A549 (cell line): Measurements from ENCODE around the gene CCL20. TPM values are rescaled to one million over a fixed set of nuclear protein-coding genes. Genes with fewer than 3 reads are reported as not detected.

Source experiments
- ATAC-seq, 2 experiments: fragments of 200-7000 bp in 1 of 2; fragments of >200 bp in 1 of 2; cut with Nextera tagmentation in 1 of 2; cut with Tn5 transposase in 1 of 2; 3 replicates each; pipeline versions ENCODE4 v1.8.0 to v1.9.1; 2018 to 2020; ENCODE audit warnings: mild to moderate bottlenecking in 1 of 2, moderate library complexity in 1 of 2
- CTCF ChIA-PET: fragments of 300-600 bp; sonication (Branson Sonifier 250); formaldehyde crosslinking; extraction: SDS; loops from one replicate; lab custom pipeline; 2021; ENCODE audit warnings: antibody characterized with exemption, inconsistent platforms; lab: Yijun Ruan, JAX
- POLR2A ChIA-PET: fragments of 350-600 bp; formaldehyde crosslinking; extraction: SDS; loops from one replicate; lab custom pipeline; 2021; ENCODE audit warnings: antibody characterized with exemption, inconsistent platforms; lab: Yijun Ruan, JAX
- DNase-seq, 2 experiments: peaks; one replicate each; pipeline versions ENCODE4 v3.0.0 to v3.0.0-alpha.2; 2011 to 2016; ENCODE audit warnings: low read depth in 1 of 2, low spot score in 1 of 2
- FAIRE-seq: peaks from 2 replicates; lab custom pipeline; 2011; peaks lifted over from hg19 to GRCh38; lab: Jason Lieb, UNC
- H3K27ac ChIP-seq, 2 experiments: fragments of >200 bp; sonication (Bioruptor Twin); formaldehyde crosslinking; 3 replicates each; pipeline ENCODE4 v1.5.1; 2016 to 2017
- H3K4me1 ChIP-seq: fragments of >200 bp; sonication (Bioruptor Twin); formaldehyde crosslinking; 3 replicates; pipeline ENCODE4 v1.6.1; 2016
- H3K4me2 ChIP-seq: fragments of >200 bp; sonication (Bioruptor Twin); formaldehyde crosslinking; 3 replicates; pipeline ENCODE4 v1.6.1; 2016
- H3K4me3 ChIP-seq: fragments of >200 bp; sonication (Bioruptor Twin); formaldehyde crosslinking; 3 replicates; pipeline ENCODE4 v1.5.1; 2016
- H3K9me3 ChIP-seq: fragments of >200 bp; sonication (Bioruptor Twin); formaldehyde crosslinking; 3 replicates; pipeline ENCODE4 v1.6.1; 2016
- BCL3 ChIP-seq: fragments of >200 bp; sonication (Bioruptor Twin); formaldehyde crosslinking; IDR thresholded peaks from 3 replicates; pipeline ENCODE4 v1.6.1; 2016
- BHLHE40 ChIP-seq: IDR thresholded peaks from 2 replicates; pipeline ENCODE4 v1.6.1; 2012; ENCODE audit warnings: low read depth, low read length, inconsistent platforms
- CBX8 ChIP-seq: fragments of 200-600 bp; sonication (generic); IDR thresholded peaks from 2 replicates; pipeline ENCODE4 v1.6.1; 2016
- CEBPB ChIP-seq, 2 experiments: fragments of >200 bp in 1 of 2; sonication (Bioruptor Twin) in 1 of 2; formaldehyde crosslinking in 1 of 2; IDR thresholded peaks; 2 replicates each; pipeline ENCODE4 v1.6.1; 2012 to 2016
- CTCF ChIP-seq: fragments of >200 bp; sonication (Bioruptor Twin); formaldehyde crosslinking; IDR thresholded peaks from 3 replicates; pipeline ENCODE4 v1.5.1; 2016
- E2F6 ChIP-seq: IDR thresholded peaks from 2 replicates; pipeline ENCODE4 v1.6.1; 2012; ENCODE audit warnings: low read depth, borderline replicate concordance
- EP300 ChIP-seq, 2 experiments: fragments of >200 bp; sonication (Bioruptor Twin); formaldehyde crosslinking; IDR thresholded peaks; 2 replicates in 1 of 2; 3 replicates in 1 of 2; pipeline ENCODE4 v1.6.1; 2016 to 2017
- ESRRA ChIP-seq: fragments of 150-350 bp; IDR thresholded peaks from 2 replicates; pipeline ENCODE4 v1.6.1; 2014; ENCODE audit warnings: mild to moderate bottlenecking, low read length, borderline replicate concordance
- FOSL2 ChIP-seq, 2 experiments: fragments of 450-650 bp in 1 of 2; fragments of >200 bp in 1 of 2; sonication (Bioruptor Twin) in 1 of 2; formaldehyde crosslinking; IDR thresholded peaks; 2 replicates each; pipeline versions ENCODE4 v1.5.0 to v1.6.1; 2016 to 2020; ENCODE audit warnings: mild to moderate bottlenecking in 1 of 2, moderate library complexity in 1 of 2
- FOXS1 ChIP-seq: fragments of 250-450 bp; sonication (Bioruptor Pico); IDR thresholded peaks from 2 replicates; pipeline ENCODE4 v1.5.0; 2020; ENCODE audit warnings: mild to moderate bottlenecking, moderate library complexity
- GATA3 ChIP-seq: IDR thresholded peaks from 2 replicates; pipeline ENCODE4 v1.6.1; 2012; ENCODE audit warnings: borderline replicate concordance
- HES2 ChIP-seq: fragments of >200 bp; sonication (Bioruptor Twin); formaldehyde crosslinking; IDR thresholded peaks from 2 replicates; pipeline ENCODE4 v1.6.1; 2016
- HEYL ChIP-seq: fragments of 250-450 bp; sonication (Bioruptor Pico); IDR thresholded peaks from 2 replicates; pipeline ENCODE4 v1.8.0; 2021; ENCODE audit warnings: mild to moderate bottlenecking, moderate library complexity
- HOXA7 ChIP-seq: fragments of 250-450 bp; sonication (Bioruptor Pico); IDR thresholded peaks from 2 replicates; pipeline ENCODE4 v1.5.0; 2020; ENCODE audit warnings: mild to moderate bottlenecking, moderate library complexity
- JUN ChIP-seq, 2 experiments: fragments of >200 bp; sonication (Bioruptor Twin); formaldehyde crosslinking; IDR thresholded peaks; 2 replicates in 1 of 2; 3 replicates in 1 of 2; pipeline ENCODE4 v1.6.1; 2016 to 2017
- KDM1A ChIP-seq: fragments of 200-600 bp; sonication (generic); IDR thresholded peaks from 2 replicates; pipeline ENCODE4 v1.6.1; 2016; ENCODE audit warnings: low read depth, mild to moderate bottlenecking
- MAFK ChIP-seq: fragments of 450-650 bp; IDR thresholded peaks from 2 replicates; pipeline ENCODE4 v1.6.1; 2014; ENCODE audit not compliant: partially characterized antibody
- MAX ChIP-seq: IDR thresholded peaks from 2 replicates; pipeline ENCODE4 v1.6.1; 2012
- NR3C1 ChIP-seq: fragments of >200 bp; sonication (Bioruptor Twin); formaldehyde crosslinking; IDR thresholded peaks from 3 replicates; pipeline ENCODE4 v1.6.1; 2017
- PBX3 ChIP-seq: IDR thresholded peaks from 2 replicates; pipeline ENCODE4 v1.6.1; 2012
- POLR2A ChIP-seq: IDR thresholded peaks from 2 replicates; pipeline ENCODE4 v1.6.1; 2012; ENCODE audit warnings: mild to moderate bottlenecking, low read length
- RARB ChIP-seq: fragments of 250-450 bp; sonication (Bioruptor Pico); IDR thresholded peaks from 2 replicates; pipeline ENCODE4 v1.8.0; 2021; ENCODE audit warnings: mild to moderate bottlenecking, moderate library complexity
- REST ChIP-seq: fragments of 200-600 bp; sonication (generic); IDR thresholded peaks from 2 replicates; pipeline ENCODE4 v1.6.1; 2016; ENCODE audit warnings: antibody characterized with exemption, mild to moderate bottlenecking, moderate library complexity
- SMC3 ChIP-seq: fragments of >200 bp; sonication (Bioruptor Twin); formaldehyde crosslinking; IDR thresholded peaks from 3 replicates; pipeline ENCODE4 v1.6.1; 2018; ENCODE audit warnings: inconsistent platforms
- ZFP36 ChIP-seq: fragments of 450-650 bp; IDR thresholded peaks from 2 replicates; pipeline ENCODE4 v1.6.1; 2014; ENCODE audit warnings: borderline replicate concordance; ENCODE audit not compliant: partially characterized antibody
- ZSCAN20 ChIP-seq: fragments of 250-450 bp; sonication (Bioruptor Pico); IDR thresholded peaks from 2 replicates; pipeline ENCODE4 v1.8.0; 2022; ENCODE audit warnings: mild to moderate bottlenecking, moderate library complexity
- WGBS: methylation state at CpG from one replicate; pipeline ENCODE4 v1.1.6; 2017; ENCODE audit errors: missing lambda C conversion rate; 5-methylcytosine and 5-hydroxymethylcytosine counted together
- polyA plus RNA-seq, 4 experiments: library from polyadenylated mRNA; depleted of rRNA in 3 of 4; stranded (reverse); fragments of >200 nt; fragmentation: RNase III in 1 of 4; extraction: RNeasy Plus Mini Kit Qiagen cat#74134 plus additional on column Dnase treatment in 1 of 4; gene quantifications; 2 replicates in 3 of 4; 3 replicates in 1 of 4; pipeline ENCODE4 v1.2.3, GENCODE V29; 2011 to 2017

Gene CCL20
- polyA plus RNA-seq, 2 of the 4 experiments (the other 2 are of a cell fraction), result 0.43 to 3.4 TPM

GRCh38 chr2:227817336-227817735, 3.7 kb downstream of the CCL20 start:
- ATAC-seq (no peak), FAIRE-seq (no peak), DNase-seq (no peak)
- Histone ChIP-seq H3K4me1 (peaks cover 45% of the 10 kb centered on the region), H3K27ac (peak overlapping the region; percentile 93 to 98), H3K4me2 (peak overlapping the region; percentile 81), H3K4me3 (peak overlapping the region; percentile 45), H3K9me3 (peaks cover 2% of the 10 kb centered on the region; the same call in 1 of the 3 replicates)
- POLR2A ChIA-PET, result no interaction called here
- WGBS, result 10% methylated on average over 1 of the region's 1 CpG
- CTCF ChIA-PET, result interaction anchor here (0.6 to 1.4 kb wide), 2 partner anchors 40 to 46 kb away, joined by 3 to 5 read pairs; no protein-coding TSS in a partner anchor
- 0 out of 2 replicates have a peak, but pooled peaks have one; percentile 5 for TF ChIP-seq RARB (CRISPR knock-in tag)
- TF ChIP-seq HOXA7, result no peak

- ChIA-PET CTCF (interaction anchor here (0.6 to 2.4 kb wide), 6 partner anchors 45 to 687 kb away, joined by 3 to 14 read pairs (median 3); no protein-coding TSS in a partner anchor), POLR2A (interaction anchor here (0.6 to 1.4 kb wide), 6 partner anchors 18 to 59 kb away, joined by 3 to 10 read pairs (median 4); no protein-coding TSS in a partner anchor)
- peaks cover 45% of the 10 kb centered on the region for H3K4me1 ChIP-seq
- H3K4me2 ChIP-seq, result peak overlapping the region; percentile 81
- peaks cover 2% of the 10 kb centered on the region; the same call in 1 of the 3 replicates for H3K9me3 ChIP-seq
- ATAC-seq (peak; percentile 81 to 89), FAIRE-seq (peak; percentile 87), DNase-seq (peak; percentile 92 to 99)
- WGBS, result under 1% methylated on average over 10 of the region's 10 CpGs
- H3K27ac ChIP-seq, result peak overlapping the region; percentile 93 to 98
- H3K4me3 ChIP-seq, result peak overlapping the region; percentile 45
- TF ChIP-seq HEYL (CRISPR knock-in tag) (0 out of 2 replicates have a peak, but pooled peaks have one; percentile 58), MAFK (peak; percentile 1), HES2 (peak; percentile 58; the same call in 1 of the 2 replicates), EP300 (IDR thresholded peaks at IDR 0.05) (peak; percentile 87 to 93; a peak in 4 of 5 replicates), ESRRA (no peak), BCL3 (peak; percentile 86; the same call in 2 of the 3 replicates), E2F6 (no peak), RARB (CRISPR knock-in tag) (peak; percentile 34; the same call in 1 of the 2 replicates), REST (no peak), SMC3 (no peak; the same call in 2 of the 3 replicates), POLR2A (no peak), CTCF (no peak), CBX8 (no peak), CEBPB (IDR thresholded peaks at IDR 0.05) (peak in 1 of 2 experiments; percentile 93; a peak in 3 of 4 replicates), PBX3 (peak; percentile 67; the same call in 1 of the 2 replicates), BHLHE40 (no peak), NR3C1 (peak; percentile 87; the same call in 1 of the 3 replicates), ZFP36 (no peak), ZSCAN20 (CRISPR knock-in tag) (no peak), FOXS1 (no peak; the same call in 1 of the 2 replicates), KDM1A (no peak), FOSL2 (IDR thresholded peaks at IDR 0.05) (peak; percentile 99), FOSL2 (CRISPR knock-in tag; IDR thresholded peaks at IDR 0.05) (peak; percentile 98), JUN (IDR thresholded peaks at IDR 0.05) (peak; percentile 94 to 99), MAX (peak; percentile 86), GATA3 (peak; percentile 97)
These were observed 4.4 kb downstream of the CCL20 start for GRCh38 chr2:227817850-227818674.
